ENCODE measurements around the gene NOSTRIN.

Gene NOSTRIN

DNA sequence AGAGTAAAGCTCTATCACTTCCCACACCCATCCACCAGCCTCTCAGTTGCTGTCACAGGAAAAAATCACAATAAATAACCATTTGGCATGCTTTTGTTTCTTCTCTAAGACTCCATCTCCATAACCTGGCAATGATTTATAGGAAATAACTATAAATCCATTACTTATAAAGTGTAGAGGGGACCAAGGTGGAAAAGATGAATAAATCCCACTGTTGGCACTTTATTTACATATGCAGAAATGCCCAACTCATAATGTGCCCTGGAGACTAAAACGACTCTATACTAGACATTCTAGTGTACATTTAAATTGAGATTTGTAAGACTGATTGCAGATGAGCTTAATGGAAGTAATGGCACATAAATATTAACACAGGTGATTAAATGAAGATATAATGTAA lies 7.5 kb upstream of the NOSTRIN start:
- ChIA-PET CTCF (no interaction called here), POLR2A (no interaction called here)
- TF ChIP-seq, protein P1, sequence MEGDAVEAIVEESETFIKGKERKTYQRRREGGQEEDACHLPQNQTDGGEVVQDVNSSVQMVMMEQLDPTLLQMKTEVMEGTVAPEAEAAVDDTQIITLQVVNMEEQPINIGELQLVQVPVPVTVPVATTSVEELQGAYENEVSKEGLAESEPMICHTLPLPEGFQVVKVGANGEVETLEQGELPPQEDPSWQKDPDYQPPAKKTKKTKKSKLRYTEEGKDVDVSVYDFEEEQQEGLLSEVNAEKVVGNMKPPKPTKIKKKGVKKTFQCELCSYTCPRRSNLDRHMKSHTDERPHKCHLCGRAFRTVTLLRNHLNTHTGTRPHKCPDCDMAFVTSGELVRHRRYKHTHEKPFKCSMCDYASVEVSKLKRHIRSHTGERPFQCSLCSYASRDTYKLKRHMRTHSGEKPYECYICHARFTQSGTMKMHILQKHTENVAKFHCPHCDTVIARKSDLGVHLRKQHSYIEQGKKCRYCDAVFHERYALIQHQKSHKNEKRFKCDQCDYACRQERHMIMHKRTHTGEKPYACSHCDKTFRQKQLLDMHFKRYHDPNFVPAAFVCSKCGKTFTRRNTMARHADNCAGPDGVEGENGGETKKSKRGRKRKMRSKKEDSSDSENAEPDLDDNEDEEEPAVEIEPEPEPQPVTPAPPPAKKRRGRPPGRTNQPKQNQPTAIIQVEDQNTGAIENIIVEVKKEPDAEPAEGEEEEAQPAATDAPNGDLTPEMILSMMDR (IDR thresholded peaks at IDR 0.05; ENCODE audit: insufficient read depth, low read length, missing control alignments), result no peak
- no peak for DNase-seq (ENCODE audit: low read depth, low spot score)
- H3K4me3 ChIP-seq (ENCODE audit: low read depth, low read length), result no peak overlapping the region

DNA sequence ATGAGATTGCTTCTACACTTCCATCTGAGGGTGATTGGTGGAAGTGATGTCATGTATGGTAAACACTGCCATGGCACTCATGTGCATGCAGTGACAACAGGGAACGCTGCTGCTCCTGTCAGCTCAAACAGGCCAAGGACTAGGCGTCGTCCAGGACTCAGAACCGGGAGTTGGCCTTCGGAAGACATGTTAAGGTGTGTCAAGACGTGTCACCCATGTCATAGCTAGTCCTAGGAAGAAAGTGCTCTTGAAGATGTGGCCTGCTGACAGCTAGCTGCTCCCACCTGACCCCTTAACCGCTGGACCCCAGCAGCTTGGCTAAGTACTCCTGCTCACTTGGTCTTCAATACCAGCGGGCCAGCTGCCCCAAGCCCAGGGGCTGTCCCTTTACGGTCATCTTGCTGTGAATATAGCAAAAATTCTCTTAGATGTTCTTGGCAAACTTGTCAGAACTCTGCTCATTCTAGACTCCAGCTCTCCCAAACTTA lies 6.3 kb upstream of the NOSTRIN start:
- POLR2A ChIA-PET, result no interaction called here
- TF ChIP-seq, protein P1 (IDR thresholded peaks at IDR 0.05; ENCODE audit: insufficient read depth, low read length, missing control alignments), result no peak
- no peak overlapping the region for H3K4me3 ChIP-seq (ENCODE audit: low read depth, low read length)
- no peak for DNase-seq (ENCODE audit: low read depth, low spot score)
- CTCF ChIA-PET, result interaction anchor here (0.7 kb wide), 1 partner anchor 28 kb away, joined by 3 read pairs; no protein-coding TSS in a partner anchor

DNA sequence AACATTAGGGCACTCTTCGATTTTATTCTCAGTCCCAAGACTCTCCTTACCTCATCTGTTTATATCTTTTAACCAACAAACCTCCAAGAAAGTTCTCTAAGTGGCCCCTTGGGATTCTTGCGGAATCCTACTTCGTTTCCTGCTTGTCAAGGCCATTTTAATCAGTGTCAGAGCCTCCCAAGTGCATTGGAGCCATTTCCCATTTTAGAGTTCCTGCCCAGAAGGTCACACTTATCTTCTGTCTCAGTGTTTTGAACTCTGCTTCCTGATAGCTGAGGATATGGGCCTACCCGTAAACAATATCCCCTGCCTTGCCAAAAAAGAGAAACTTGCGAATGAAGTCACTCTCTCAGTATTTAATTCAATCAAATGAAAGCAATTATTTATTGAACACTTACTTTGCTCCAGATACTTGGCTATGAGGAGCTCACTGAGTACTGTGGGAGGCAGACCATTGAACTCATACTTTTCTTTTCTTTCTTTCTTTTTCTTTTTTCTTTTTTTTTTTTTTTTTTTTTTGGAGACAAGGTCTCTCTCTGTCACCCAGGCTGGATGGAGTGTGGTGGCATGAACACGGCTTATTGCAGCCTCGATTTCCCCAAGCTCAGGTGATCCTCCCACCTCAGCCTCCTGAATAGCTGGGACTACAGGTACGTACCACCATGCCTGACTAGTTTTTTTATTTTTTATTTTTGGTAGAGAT lies 5.7 kb upstream of the NOSTRIN start:
- CTCF ChIA-PET, result interaction anchor here (0.7 kb wide), 1 partner anchor 28 kb away, joined by 3 read pairs; no protein-coding TSS in a partner anchor
- H3K4me3 ChIP-seq (ENCODE audit: low read depth, low read length), result no peak overlapping the region
- no peak for DNase-seq (ENCODE audit: low read depth, low spot score)
- POLR2A ChIA-PET, result no interaction called here
- TF ChIP-seq, protein P1 (IDR thresholded peaks at IDR 0.05; ENCODE audit: insufficient read depth, low read length, missing control alignments), result no peak

DNA sequence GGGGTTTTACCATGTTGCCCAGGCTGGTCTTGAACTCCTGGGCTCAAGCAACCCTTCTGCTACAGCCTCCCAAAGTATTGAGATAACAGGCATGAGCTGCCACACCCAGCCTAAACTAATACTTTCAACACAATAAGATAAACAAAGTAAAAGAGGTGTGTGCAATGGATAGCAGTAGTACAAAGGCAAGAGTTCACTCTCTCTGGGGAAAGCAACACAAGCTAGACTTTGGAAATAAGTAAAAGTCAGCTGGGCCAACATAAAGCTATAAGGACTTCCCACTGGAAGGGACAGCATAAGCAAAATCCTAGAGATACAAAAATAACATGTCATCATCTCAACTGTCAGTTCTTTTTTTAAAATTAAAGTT lies 5.2 kb upstream of the NOSTRIN start:
- H3K4me3 ChIP-seq (ENCODE audit: low read depth, low read length), result no peak overlapping the region
- TF ChIP-seq, protein P1 (IDR thresholded peaks at IDR 0.05; ENCODE audit: insufficient read depth, low read length, missing control alignments), result no peak
- ChIA-PET POLR2A (no interaction called here), CTCF (no interaction called here)
- DNase-seq (ENCODE audit: low read depth, low spot score), result no peak

DNA sequence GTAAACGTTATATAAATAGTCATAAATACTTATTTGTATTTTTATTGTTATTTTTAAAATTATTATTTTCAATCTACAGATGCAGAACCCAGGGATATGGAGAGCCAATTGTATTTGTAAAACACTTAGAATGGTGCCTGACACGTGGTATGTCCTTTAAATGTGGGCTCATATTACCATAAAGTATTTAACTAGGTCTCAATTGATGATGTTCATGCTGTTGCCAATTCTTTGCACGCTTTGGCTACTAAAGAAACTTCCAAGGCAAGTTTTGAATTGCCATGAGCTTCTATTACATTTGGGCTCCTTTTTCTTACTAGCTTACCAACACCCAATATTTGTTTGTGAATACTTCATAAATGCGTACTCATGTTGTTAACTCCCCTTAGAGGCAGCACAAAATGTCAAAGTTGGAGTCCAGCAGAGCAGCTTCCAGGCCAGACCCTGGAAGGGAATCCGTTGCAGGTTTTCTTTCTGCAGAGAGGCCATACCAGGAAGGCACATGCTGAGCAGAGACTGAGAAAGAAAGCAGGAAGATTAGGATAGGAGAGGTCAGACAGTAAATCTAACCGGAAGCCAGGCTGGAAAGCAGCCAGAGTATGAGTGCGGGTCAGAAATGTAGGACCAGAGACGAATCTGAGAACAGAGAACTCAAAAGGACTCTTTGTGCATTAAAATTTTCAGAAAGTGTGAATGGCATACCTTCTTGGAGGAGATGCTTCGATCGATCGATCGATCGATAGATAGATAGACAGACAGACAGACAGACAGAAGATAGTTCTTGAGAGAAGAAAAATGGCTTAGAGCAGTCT lies 4.2 kb upstream of the NOSTRIN start:
- no peak overlapping the region for H3K4me3 ChIP-seq (ENCODE audit: low read depth, low read length)
- ChIA-PET POLR2A (no interaction called here), CTCF (no interaction called here)
- TF ChIP-seq, protein P1 (IDR thresholded peaks at IDR 0.05; ENCODE audit: insufficient read depth, low read length, missing control alignments), result no peak
- no peak for DNase-seq (ENCODE audit: low read depth, low spot score)

DNA sequence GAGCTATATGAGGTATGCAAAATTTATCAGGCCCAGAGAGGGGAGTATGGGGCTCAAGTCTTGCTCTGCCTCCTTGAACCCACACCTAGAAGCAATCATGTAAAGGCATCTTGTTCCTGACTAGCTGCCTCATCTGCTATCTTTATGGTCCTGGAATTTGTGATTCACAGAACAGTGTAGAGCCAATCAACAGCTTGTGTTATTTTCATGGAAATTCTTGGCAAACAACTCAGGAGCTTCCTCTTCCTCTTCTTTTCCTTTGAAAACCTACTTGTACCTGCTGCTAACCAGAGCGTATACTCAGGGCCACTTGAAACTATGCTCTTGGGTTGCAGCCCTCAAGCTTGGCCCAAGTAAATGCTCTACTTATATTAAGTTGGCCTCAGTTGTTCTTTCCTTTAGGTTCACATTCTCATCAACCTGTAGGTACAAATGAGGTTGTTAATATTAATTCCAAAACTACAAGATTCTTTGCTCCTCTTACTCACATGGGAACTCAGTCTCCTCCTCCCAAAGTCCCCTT lies 3.5 kb upstream of the NOSTRIN start:
- TF ChIP-seq, protein P1 (IDR thresholded peaks at IDR 0.05; ENCODE audit: insufficient read depth, low read length, missing control alignments), result no peak
- no peak for DNase-seq (ENCODE audit: low read depth, low spot score)
- H3K4me3 ChIP-seq (ENCODE audit: low read depth, low read length), result no peak overlapping the region
- ChIA-PET CTCF (no interaction called here), POLR2A (no interaction called here)
